ENCODE results near the gene INAFM1. TPM values are rescaled to one million over a fixed set of nuclear protein-coding genes. Genes with fewer than 3 reads are reported as not detected.

INAFM1 gene
- total and polyA plus RNA-seq, 2 experiments from 2014 or later = 1.9 to 11.9 TPM

DNA sequence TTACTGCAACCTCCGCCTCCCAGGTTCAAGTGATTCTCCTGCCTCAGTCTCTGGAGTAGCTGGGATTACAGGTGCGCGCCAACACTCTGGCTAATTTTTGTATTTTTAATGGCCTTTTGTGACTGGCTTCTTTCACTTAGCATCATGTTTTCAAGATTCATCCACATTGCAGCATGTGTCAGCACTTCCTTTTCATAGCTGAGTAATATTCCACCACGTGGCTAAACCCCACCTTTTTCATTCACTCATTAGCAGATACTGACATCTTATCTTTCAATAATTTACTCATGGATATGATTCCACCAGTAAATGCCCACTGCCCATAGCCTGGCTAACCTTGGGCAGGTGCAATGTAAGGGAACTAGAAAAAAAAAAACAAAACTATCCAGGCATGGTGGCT is 41.8 kb downstream of the INAFM1 start:
- TF ChIP-seq, protein P1, sequence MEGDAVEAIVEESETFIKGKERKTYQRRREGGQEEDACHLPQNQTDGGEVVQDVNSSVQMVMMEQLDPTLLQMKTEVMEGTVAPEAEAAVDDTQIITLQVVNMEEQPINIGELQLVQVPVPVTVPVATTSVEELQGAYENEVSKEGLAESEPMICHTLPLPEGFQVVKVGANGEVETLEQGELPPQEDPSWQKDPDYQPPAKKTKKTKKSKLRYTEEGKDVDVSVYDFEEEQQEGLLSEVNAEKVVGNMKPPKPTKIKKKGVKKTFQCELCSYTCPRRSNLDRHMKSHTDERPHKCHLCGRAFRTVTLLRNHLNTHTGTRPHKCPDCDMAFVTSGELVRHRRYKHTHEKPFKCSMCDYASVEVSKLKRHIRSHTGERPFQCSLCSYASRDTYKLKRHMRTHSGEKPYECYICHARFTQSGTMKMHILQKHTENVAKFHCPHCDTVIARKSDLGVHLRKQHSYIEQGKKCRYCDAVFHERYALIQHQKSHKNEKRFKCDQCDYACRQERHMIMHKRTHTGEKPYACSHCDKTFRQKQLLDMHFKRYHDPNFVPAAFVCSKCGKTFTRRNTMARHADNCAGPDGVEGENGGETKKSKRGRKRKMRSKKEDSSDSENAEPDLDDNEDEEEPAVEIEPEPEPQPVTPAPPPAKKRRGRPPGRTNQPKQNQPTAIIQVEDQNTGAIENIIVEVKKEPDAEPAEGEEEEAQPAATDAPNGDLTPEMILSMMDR (IDR thresholded peaks at IDR 0.05; ENCODE audit: poor library complexity) = no peak
- TF ChIP-seq EZH2phosphoT487 (IDR thresholded peaks at IDR 0.05; ENCODE audit: low read depth, severe bottlenecking, unreplicated experiment) (no peak), EZH2 (IDR thresholded peaks at IDR 0.05; ENCODE audit: borderline replicate concordance) (no peak)
- no peaks in the 10 kb centered on the region for H3K27me3 ChIP-seq
- 95% methylated on average over 4 of the region's 4 CpGs for WGBS (ENCODE audit: low lambda C conversion rate, missing lambda C conversion rate)
- no peaks in the 10 kb centered on the region for H3K36me3 ChIP-seq (replicated peaks; ENCODE audit: insufficient read depth, low read depth)
- H3K4me2 ChIP-seq = no peak overlapping the region
- H3K79me2 ChIP-seq = no peaks in the 10 kb centered on the region
- H3K4me3 ChIP-seq = no peak overlapping the region
- no peak overlapping the region for H3K27ac ChIP-seq
- no peaks in the 10 kb centered on the region for H3K9me2 ChIP-seq (replicated peaks; ENCODE audit: insufficient read depth)
- no peaks in the 10 kb centered on the region for H3K9me3 ChIP-seq (ENCODE audit: low read depth)
- no peak for DNase-seq (ENCODE audit: low spot score)
- H2AFZ ChIP-seq = no peak overlapping the region
- no peaks in the 10 kb centered on the region for H3K4me1 ChIP-seq (ENCODE audit: insufficient read depth)
- H4K20me1 ChIP-seq (ENCODE audit: insufficient read depth, poor library complexity, severe bottlenecking) = no peaks in the 10 kb centered on the region

DNA sequence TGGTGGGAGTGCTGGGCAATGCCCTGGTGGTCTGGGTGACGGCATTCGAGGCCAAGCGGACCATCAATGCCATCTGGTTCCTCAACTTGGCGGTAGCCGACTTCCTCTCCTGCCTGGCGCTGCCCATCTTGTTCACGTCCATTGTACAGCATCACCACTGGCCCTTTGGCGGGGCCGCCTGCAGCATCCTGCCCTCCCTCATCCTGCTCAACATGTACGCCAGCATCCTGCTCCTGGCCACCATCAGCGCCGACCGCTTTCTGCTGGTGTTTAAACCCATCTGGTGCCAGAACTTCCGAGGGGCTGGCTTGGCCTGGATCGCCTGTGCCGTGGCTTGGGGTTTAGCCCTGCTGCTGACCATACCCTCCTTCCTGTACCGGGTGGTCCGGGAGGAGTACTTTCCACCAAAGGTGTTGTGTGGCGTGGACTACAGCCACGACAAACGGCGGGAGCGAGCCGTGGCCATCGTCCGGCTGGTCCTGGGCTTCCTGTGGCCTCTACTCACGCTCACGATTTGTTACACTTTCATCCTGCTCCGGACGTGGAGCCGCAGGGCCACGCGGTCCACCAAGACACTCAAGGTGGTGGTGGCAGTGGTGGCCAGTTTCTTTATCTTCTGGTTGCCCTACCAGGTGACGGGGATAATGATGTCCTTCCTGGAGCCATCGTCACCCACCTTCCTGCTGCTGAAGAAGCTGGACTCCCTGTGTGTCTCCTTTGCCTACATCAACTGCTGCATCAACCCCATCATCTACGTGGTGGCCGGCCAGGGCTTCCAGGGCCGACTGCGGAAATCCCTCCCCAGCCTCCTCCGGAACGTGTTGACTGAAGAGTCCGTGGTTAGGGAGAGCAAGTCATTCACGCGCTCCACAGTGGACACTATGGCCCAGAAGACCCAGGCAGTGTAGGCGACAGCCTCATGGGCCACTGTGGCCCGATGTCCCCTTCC is 45.5 kb downstream of the INAFM1 start:
- H3K79me2 ChIP-seq = no peaks in the 10 kb centered on the region
- H3K9me3 ChIP-seq (ENCODE audit: low read depth) = no peaks in the 10 kb centered on the region
- WGBS (ENCODE audit: low lambda C conversion rate, missing lambda C conversion rate) = 96% methylated on average over 46 of the region's 46 CpGs
- no peak overlapping the region for H3K4me3 ChIP-seq
- no peak overlapping the region for H3K4me2 ChIP-seq
- H4K20me1 ChIP-seq (ENCODE audit: insufficient read depth, poor library complexity, severe bottlenecking) = no peaks in the 10 kb centered on the region
- H3K27me3 ChIP-seq = no peaks in the 10 kb centered on the region
- TF ChIP-seq, protein P1 (IDR thresholded peaks at IDR 0.05; ENCODE audit: poor library complexity) = no peak
- TF ChIP-seq EZH2phosphoT487 (IDR thresholded peaks at IDR 0.05; ENCODE audit: low read depth, severe bottlenecking, unreplicated experiment) = no peak
- TF ChIP-seq EZH2 (IDR thresholded peaks at IDR 0.05; ENCODE audit: borderline replicate concordance) = no peak
- no peak overlapping the region for H3K27ac ChIP-seq
- H3K36me3 ChIP-seq (replicated peaks; ENCODE audit: insufficient read depth, low read depth) = no peaks in the 10 kb centered on the region
- H3K9me2 ChIP-seq (replicated peaks; ENCODE audit: insufficient read depth) = no peaks in the 10 kb centered on the region
- no peaks in the 10 kb centered on the region for H3K4me1 ChIP-seq (ENCODE audit: insufficient read depth)
- DNase-seq (ENCODE audit: low spot score) = no peak
- H2AFZ ChIP-seq = no peak overlapping the region

DNA sequence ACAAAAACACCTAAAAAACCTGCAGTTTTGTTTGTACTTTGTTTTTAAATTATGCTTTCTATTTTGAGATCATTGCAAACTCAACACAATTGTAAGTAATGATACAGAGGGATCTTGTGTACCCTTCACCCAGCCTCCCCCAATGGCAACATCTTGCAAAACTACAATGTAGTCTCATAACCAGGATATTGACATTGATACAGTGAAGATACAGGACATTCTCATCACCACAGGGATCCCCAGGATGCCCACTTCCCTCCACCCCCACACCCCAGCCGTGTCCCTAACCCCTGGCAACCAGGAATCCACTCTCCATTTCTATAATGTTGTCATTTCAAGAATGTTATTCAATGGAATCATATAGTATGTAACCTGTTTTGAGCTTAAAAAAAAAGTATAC is 46.9 kb downstream of the INAFM1 start:
- Histone ChIP-seq H3K36me3 (replicated peaks; ENCODE audit: insufficient read depth, low read depth) (no peaks in the 10 kb centered on the region), H3K4me3 (no peak overlapping the region), H3K79me2 (no peaks in the 10 kb centered on the region), H2AFZ (no peak overlapping the region), H3K27me3 (no peaks in the 10 kb centered on the region), H3K4me1 (ENCODE audit: insufficient read depth) (no peaks in the 10 kb centered on the region), H3K4me2 (no peak overlapping the region), H3K9me2 (replicated peaks; ENCODE audit: insufficient read depth) (no peaks in the 10 kb centered on the region), H3K27ac (no peak overlapping the region), H3K9me3 (ENCODE audit: low read depth) (no peaks in the 10 kb centered on the region), H4K20me1 (ENCODE audit: insufficient read depth, poor library complexity, severe bottlenecking) (no peaks in the 10 kb centered on the region)
- DNase-seq (ENCODE audit: low spot score) = no peak
- TF ChIP-seq EZH2phosphoT487 (IDR thresholded peaks at IDR 0.05; ENCODE audit: low read depth, severe bottlenecking, unreplicated experiment) (no peak), EZH2 (IDR thresholded peaks at IDR 0.05; ENCODE audit: borderline replicate concordance) (no peak)
- TF ChIP-seq, protein P1 (IDR thresholded peaks at IDR 0.05; ENCODE audit: poor library complexity) = no peak
- 89% methylated on average over 1 of the region's 1 CpG for WGBS (ENCODE audit: low lambda C conversion rate, missing lambda C conversion rate)
